H1 (cell line): ENCODE results near the gene MARCKS. TPM values are rescaled to one million over a fixed set of nuclear protein-coding genes. Genes with fewer than 3 reads are reported as not detected.

Experiments used
- CTCF ChIA-PET: fragments of 300-600 bp; sonication (Branson Sonifier 250); formaldehyde crosslinking; loops from one replicate; lab custom pipeline; 2021; ENCODE audit not compliant: partially characterized antibody; lab: Charles Lee
- POLR2A ChIA-PET: fragments of 300-600 bp; sonication (Branson Sonifier 250); formaldehyde crosslinking; loops from one replicate; lab custom pipeline; 2021; ENCODE audit warnings: inconsistent platforms; ENCODE audit not compliant: partially characterized antibody; lab: Charles Lee
- DNase-seq, 2 experiments: peaks; one replicate each; pipeline versions ENCODE4 v3.0.0 to v3.0.0-alpha.2; 2010 to 2022; ENCODE audit warnings: low spot score in 2 of 2, low read depth in 1 of 2, mixed read lengths in 1 of 2
- FAIRE-seq: peaks from 2 replicates; lab custom pipeline; 2011; peaks lifted over from hg19 to GRCh38; lab: Jason Lieb, UNC
- H2AFZ ChIP-seq: 2 replicates; pipeline ENCODE4 v1.8.1; 2012; ENCODE audit warnings: low read length, inconsistent platforms
- H2AK5ac ChIP-seq: 2 replicates; pipeline ENCODE4 v1.6.1; 2013; ENCODE audit warnings: low read depth, low read length
- H2BK120ac ChIP-seq: replicated peaks from 2 replicates; pipeline ENCODE3; 2013; ENCODE audit warnings: low read depth, low read length, inconsistent platforms
- H2BK12ac ChIP-seq: 2 replicates; pipeline ENCODE4 v1.6.1; 2013; ENCODE audit warnings: low read depth, low read length
- H2BK15ac ChIP-seq: 2 replicates; pipeline ENCODE4 v1.6.1; 2013; ENCODE audit warnings: low read length
- H2BK20ac ChIP-seq: 2 replicates; pipeline ENCODE4 v1.6.1; 2013; ENCODE audit warnings: low read length
- H2BK5ac ChIP-seq: 2 replicates; pipeline ENCODE4 v1.6.1; 2013; ENCODE audit warnings: low read depth, low read length
- H3K14ac ChIP-seq: 2 replicates; pipeline ENCODE4 v1.6.1; 2013; ENCODE audit warnings: inconsistent platforms; ENCODE audit not compliant: insufficient read length
- H3K18ac ChIP-seq: 2 replicates; pipeline ENCODE4 v1.6.1; 2013; ENCODE audit warnings: low read length; ENCODE audit errors: extremely low read depth
- H3K23ac ChIP-seq: 2 replicates; pipeline ENCODE4 v1.6.1; 2013; ENCODE audit warnings: inconsistent platforms; ENCODE audit not compliant: insufficient read length
- H3K23me2 ChIP-seq: 2 replicates; pipeline ENCODE4 v1.6.1; 2013; ENCODE audit warnings: low read depth, low read length
- H3K27ac ChIP-seq: 2 replicates; pipeline ENCODE4 v1.6.1; 2011; ENCODE audit warnings: low read depth, low read length, inconsistent platforms
- H3K27me3 ChIP-seq, 4 experiments: replicated peaks in 1 of 4; 1 replicate in 1 of 4; 2 replicates in 3 of 4; pipeline versions ENCODE4 v1.6.1 to v1.8.1; 2011 to 2013; ENCODE audit warnings: low read length in 3 of 4, mild to moderate bottlenecking in 3 of 4, inconsistent platforms in 2 of 4, mixed read lengths in 2 of 4, moderate library complexity in 1 of 4; ENCODE audit not compliant: control insufficient read depth in 3 of 4, insufficient read depth in 3 of 4; ENCODE audit errors: extremely low read depth in 1 of 4
- H3K36me3 ChIP-seq, 4 experiments: 2 replicates each; pipeline versions ENCODE4 v1.6.1 to v1.8.1; 2011 to 2013; ENCODE audit warnings: mild to moderate bottlenecking in 4 of 4, low read length in 3 of 4, moderate library complexity in 2 of 4, control low read depth in 1 of 4, inconsistent platforms in 1 of 4; ENCODE audit not compliant: insufficient read depth in 4 of 4, control insufficient read depth in 2 of 4
- H3K4ac ChIP-seq: replicated peaks from 2 replicates; pipeline ENCODE3; 2013; ENCODE audit warnings: low read length, low read depth, mixed read lengths, inconsistent platforms; ENCODE audit not compliant: insufficient read length
- H3K4me1 ChIP-seq, 4 experiments: replicated peaks in 1 of 4; 1 replicate in 1 of 4; 2 replicates in 3 of 4; pipeline versions ENCODE4 v1.6.1 to v1.8.1; 2011 to 2013; ENCODE audit warnings: low read length in 3 of 4, inconsistent platforms in 2 of 4, mixed read lengths in 1 of 4; ENCODE audit not compliant: insufficient read depth in 4 of 4, control insufficient read depth in 3 of 4
- H3K4me2 ChIP-seq, 2 experiments: 2 replicates each; pipeline versions ENCODE4 v1.6.1 to v1.8.1; 2011 to 2013; ENCODE audit warnings: low read depth in 2 of 2, low read length in 2 of 2, control low read depth in 1 of 2, inconsistent platforms in 1 of 2, mild to moderate bottlenecking in 1 of 2; ENCODE audit not compliant: insufficient read depth in 1 of 2
- H3K4me3 ChIP-seq, 4 experiments: fragments of 200-600, 300-600 bp in 1 of 4; sonication (generic), shearing (Covaris generic), sonication (Bioruptor Twin) in 1 of 4; 2 replicates each; pipeline versions ENCODE4 v1.5.1 to v1.8.1; 2011 to 2016; ENCODE audit warnings: low read length in 4 of 4, low read depth in 3 of 4, control low read depth in 2 of 4, inconsistent platforms in 2 of 4, mild to moderate bottlenecking in 2 of 4, mixed read lengths in 1 of 4, moderate library complexity in 1 of 4; ENCODE audit not compliant: insufficient read depth in 2 of 4; ENCODE audit errors: extremely low read depth in 1 of 4
- H3K56ac ChIP-seq: replicated peaks from 2 replicates; pipeline ENCODE3; 2013; ENCODE audit warnings: low read depth, mild to moderate bottlenecking, mixed read lengths, low read length, inconsistent platforms; ENCODE audit not compliant: insufficient read length
- H3K79me1 ChIP-seq: 2 replicates; pipeline ENCODE4 v1.6.1; 2013; ENCODE audit warnings: low read depth, low read length, control low read depth
- H3K79me2 ChIP-seq, 2 experiments: 2 replicates each; pipeline versions ENCODE4 v1.6.1 to v1.8.1; 2012 to 2013; ENCODE audit warnings: low read length in 2 of 2, mild to moderate bottlenecking in 2 of 2, inconsistent platforms in 1 of 2; ENCODE audit not compliant: insufficient read depth in 2 of 2, control insufficient read depth in 1 of 2
- H3K9ac ChIP-seq, 4 experiments: replicated peaks in 1 of 4; 1 replicate in 1 of 4; 2 replicates in 3 of 4; pipeline versions ENCODE4 v1.6.1 to v1.8.1; 2011 to 2013; ENCODE audit warnings: low read depth in 3 of 4, low read length in 3 of 4, control low read depth in 2 of 4, mild to moderate bottlenecking in 2 of 4, moderate library complexity in 2 of 4, inconsistent platforms in 1 of 4; ENCODE audit errors: extremely low read depth in 1 of 4
- H3K9me3 ChIP-seq, 2 experiments: 2 replicates each; pipeline versions ENCODE4 v1.6.1 to v1.8.1; 2012 to 2013; ENCODE audit warnings: mild to moderate bottlenecking in 2 of 2, moderate library complexity in 2 of 2, control low read depth in 1 of 2, inconsistent platforms in 1 of 2, low read depth in 1 of 2, low read length in 1 of 2, mixed read lengths in 1 of 2; ENCODE audit not compliant: insufficient read depth in 2 of 2
- H4K20me1 ChIP-seq, 2 experiments: replicated peaks in 1 of 2; 2 replicates each; pipeline versions ENCODE3 to v1.8.1; 2011 to 2013; ENCODE audit warnings: inconsistent platforms in 2 of 2, low read length in 2 of 2, mild to moderate bottlenecking in 1 of 2; ENCODE audit not compliant: insufficient read depth in 2 of 2, control insufficient read depth in 1 of 2
- H4K5ac ChIP-seq: 2 replicates; pipeline ENCODE4 v1.6.1; 2013; ENCODE audit warnings: low read length, low read depth, mixed read lengths, inconsistent platforms; ENCODE audit not compliant: insufficient read length
- H4K8ac ChIP-seq: 2 replicates; pipeline ENCODE4 v1.8.0; 2013; ENCODE audit warnings: mild to moderate bottlenecking, moderate library complexity, low read length, inconsistent platforms; ENCODE audit not compliant: insufficient read depth; ENCODE audit errors: extremely low read depth
- H4K91ac ChIP-seq: replicated peaks from 2 replicates; pipeline ENCODE3; 2013; ENCODE audit warnings: low read length, mixed read lengths, inconsistent platforms; ENCODE audit not compliant: insufficient read length
- ASH2L ChIP-seq: fragments of 200-600, 300-600 bp; sonication (generic); IDR thresholded peaks from one replicate; pipeline ENCODE4 v1.7.1; 2017; ENCODE audit warnings: low read length
- CBX5 ChIP-seq: fragments of 300-800, 300-1000 bp; sonication (generic); IDR thresholded peaks from 2 replicates; pipeline ENCODE4 v1.7.1; 2016; ENCODE audit warnings: antibody characterized with exemption, low read length, low read depth
- CBX8 ChIP-seq: fragments of 300-800, 300-1000 bp; sonication (generic); IDR thresholded peaks from 2 replicates; pipeline ENCODE4 v1.7.1; 2016; ENCODE audit warnings: low read depth, low read length, borderline replicate concordance
- CHD2 ChIP-seq: IDR thresholded peaks from 2 replicates; pipeline ENCODE4 v1.6.1; 2012; ENCODE audit warnings: low read length, improper control_type of control experiment
- FOSL1 ChIP-seq: IDR thresholded peaks from 2 replicates; pipeline ENCODE4 v1.6.1; 2011; ENCODE audit warnings: mild to moderate bottlenecking, low read depth, low read length, moderate library complexity; ENCODE audit not compliant: insufficient read depth
- KDM5A ChIP-seq: fragments of 200-600 bp; IDR thresholded peaks from 2 replicates; pipeline ENCODE4 v1.7.1; 2012; ENCODE audit warnings: mild to moderate bottlenecking, low read length, inconsistent platforms, mixed read lengths
- NRF1 ChIP-seq: IDR thresholded peaks from 2 replicates; pipeline ENCODE4 v1.6.1; 2011; ENCODE audit warnings: mild to moderate bottlenecking, low read depth, low read length, improper control_type of control experiment
- PHF8 ChIP-seq: fragments of 200-600 bp; sonication (generic); conservative IDR thresholded peaks from 2 replicates; pipeline ENCODE4 v1.7.1; 2012; ENCODE audit warnings: low read depth, mild to moderate bottlenecking, inconsistent platforms, low read length, moderate library complexity
- POU5F1 ChIP-seq: IDR thresholded peaks from 2 replicates; pipeline ENCODE4 v1.6.1; 2011; ENCODE audit warnings: low read depth, mild to moderate bottlenecking, low read length, moderate library complexity
- RNF2 ChIP-seq: fragments of 200-900, 300-1000 bp; sonication (generic); IDR thresholded peaks from 2 replicates; pipeline ENCODE4 v1.7.1; 2016; ENCODE audit warnings: borderline replicate concordance, low read depth, mild to moderate bottlenecking, antibody characterized with exemption, low read length; ENCODE audit not compliant: poor library complexity, severe bottlenecking; ENCODE audit errors: missing control alignments
- SAP30 ChIP-seq: fragments of 300-600 bp; sonication (generic); IDR thresholded peaks from 2 replicates; pipeline ENCODE4 v1.7.1; 2012; ENCODE audit warnings: low read length, moderate library complexity, mild to moderate bottlenecking, inconsistent platforms; ENCODE audit not compliant: insufficient read depth, insufficient replicate concordance
- SIX5 ChIP-seq: IDR thresholded peaks from 2 replicates; pipeline ENCODE4 v1.6.1; 2011; ENCODE audit warnings: mild to moderate bottlenecking, low read depth, low read length
- SP1 ChIP-seq: IDR thresholded peaks from 2 replicates; pipeline ENCODE4 v1.6.1; 2011; ENCODE audit warnings: low read depth, low read length
- SP4 ChIP-seq: IDR thresholded peaks from 2 replicates; pipeline ENCODE4 v1.6.1; 2012; ENCODE audit warnings: low read length, inconsistent platforms
- TBP ChIP-seq: IDR thresholded peaks from 2 replicates; pipeline ENCODE4 v1.6.1; 2011; ENCODE audit warnings: low read depth, low read length, improper control_type of control experiment
- TEAD4 ChIP-seq: IDR thresholded peaks from 2 replicates; pipeline ENCODE4 v1.6.1; 2012; ENCODE audit warnings: low read depth, low read length, inconsistent platforms, mixed read lengths
- YY1 ChIP-seq: IDR thresholded peaks from 2 replicates; pipeline ENCODE4 v1.6.1; 2011; ENCODE audit warnings: low read depth, mild to moderate bottlenecking, low read length
- polyA plus RNA-seq, 7 experiments: library from polyadenylated mRNA; depleted of rRNA in 3 of 7; stranded (reverse) in 5 of 7; unstranded in 2 of 7; fragments of >200 nt in 5 of 7; fragments of 200-250 nt in 2 of 7; gene quantifications; 1 replicate in 5 of 7; 2 replicates in 1 of 7; 4 replicates in 1 of 7; pipeline versions ENCODE4 v1.2.1 to v1.2.3, GENCODE V29; 2011 to 2013; ENCODE audit warnings: missing spikeins in 2 of 7, mixed read lengths in 2 of 7
- total RNA-seq: library from RNA; stranded (reverse); fragmentation: NEBNext Ultra II Directional; extraction: Animal tissue kit (Norgen Biotek cat#: 25700); gene quantifications from 2 replicates; pipeline ENCODE4 v1.2.1, GENCODE V29; 2021

The MARCKS gene
- total and polyA plus RNA-seq, 2 of the 8 experiments (the other 6 are each of a cell fraction or from before 2014, with no cell fraction given): 26.6 to 111 TPM

- Histone ChIP-seq H3K27me3 (no peaks in the 10 kb centered on the region), H2BK5ac (no peak overlapping the region), H4K5ac (no peak overlapping the region), H3K36me3 (no peaks in the 10 kb centered on the region), H3K9me3 (no peaks in the 10 kb centered on the region), H2AFZ (no peak overlapping the region), H3K4me1 (no peaks in the 10 kb centered on the region), H2BK15ac (no peak overlapping the region), H3K9ac (no peak overlapping the region), H3K56ac (no peak overlapping the region), H3K79me2 (no peaks in the 10 kb centered on the region), H3K4ac (no peak overlapping the region), H3K79me1 (no peaks in the 10 kb centered on the region), H2BK12ac (no peak overlapping the region), H3K23me2 (no peaks in the 10 kb centered on the region), H3K18ac (no peak overlapping the region), H2BK20ac (no peak overlapping the region), H3K14ac (no peak overlapping the region), H3K27ac (no peak overlapping the region), H3K23ac (no peak overlapping the region), H3K4me2 (no peak overlapping the region), H4K20me1 (no peaks in the 10 kb centered on the region), H4K8ac (no peak overlapping the region), H2BK120ac (no peak overlapping the region), H3K4me3 (no peak overlapping the region), H2AK5ac (no peak overlapping the region), H4K91ac (no peak overlapping the region)
- FAIRE-seq: no peak
- ChIA-PET POLR2A (interaction anchor here (0.7 kb wide), 1 partner anchor 9 kb away, joined by 4 read pairs; no protein-coding TSS in a partner anchor), CTCF (interaction anchor here (1.1 to 5.8 kb wide), 4 partner anchors 9 to 582 kb away, joined by 3 to 27 read pairs (median 10); no protein-coding TSS in a partner anchor)
- DNase-seq: no peak
- TF ChIP-seq SP1: no peak
- no peak for TF ChIP-seq TBP
- no peak for TF ChIP-seq SIX5
- TF ChIP-seq TEAD4: no peak
- no peak for TF ChIP-seq FOSL1
- TF ChIP-seq YY1: no peak
- TF ChIP-seq CBX5: no peak
- TF ChIP-seq ASH2L: no peak
- TF ChIP-seq KDM5A: no peak
- no peak for TF ChIP-seq POU5F1
- no peak for TF ChIP-seq SAP30
- TF ChIP-seq RNF2: no peak
- no peak for TF ChIP-seq CBX8
- TF ChIP-seq SP4: no peak
- TF ChIP-seq PHF8: no peak
- TF ChIP-seq NRF1: no peak
- no peak for TF ChIP-seq CHD2
These were observed 31.3 kb downstream of the MARCKS start for GRCh38 chr6:113888493-113888892.
